OCI-LY1 (cell line): ENCODE data around the gene XAGE1A.
"Not testable (repeated sequence)": the region's sequence is repeated elsewhere in the genome, so short reads cannot be mapped to it uniquely, and the experiment has no call there.

Source experiments
- H2AFZ ChIP-seq: fragments of 200-600 bp; sonication (generic), shearing (Covaris generic); 2 replicates; pipeline ENCODE4 v1.6.0; 2014; ENCODE audit warnings: antibody characterized with exemption, mild to moderate bottlenecking, low read length
- H3F3A ChIP-seq: fragments of 200-600 bp; sonication (generic), shearing (Covaris generic); 2 replicates; pipeline ENCODE4 v1.6.0; 2014; ENCODE audit warnings: mild to moderate bottlenecking, antibody characterized with exemption, low read length, moderate library complexity; ENCODE audit not compliant: insufficient read depth
- H3K27ac ChIP-seq: fragments of 200-600 bp; sonication (generic); 2 replicates; pipeline ENCODE4 v1.5.1; 2014; ENCODE audit warnings: low read length, mixed run types, mild to moderate bottlenecking, low read depth; ENCODE audit not compliant: poor library complexity, severe bottlenecking
- H3K27me3 ChIP-seq: fragments of 200-600 bp; sonication (generic); 2 replicates; pipeline ENCODE4 v1.6.0; 2014; ENCODE audit warnings: antibody characterized with exemption, mild to moderate bottlenecking, low read length, moderate library complexity; ENCODE audit not compliant: insufficient read depth
- H3K36me3 ChIP-seq: fragments of 200-600 bp; sonication (generic); 2 replicates; pipeline ENCODE4 v1.6.1; 2014; ENCODE audit warnings: mild to moderate bottlenecking, antibody characterized with exemption, low read length, moderate library complexity, mixed read lengths; ENCODE audit not compliant: insufficient read depth
- H3K4me1 ChIP-seq: fragments of 200-600 bp; sonication (generic); 2 replicates; pipeline ENCODE4 v1.5.1; 2014; ENCODE audit warnings: mild to moderate bottlenecking, low read length, moderate library complexity; ENCODE audit not compliant: insufficient read depth, severe bottlenecking
- H3K4me2 ChIP-seq: fragments of 200-600 bp; sonication (generic), shearing (Covaris generic); 2 replicates; pipeline ENCODE4 v1.6.1; 2014; ENCODE audit warnings: low read length
- H3K4me3 ChIP-seq: fragments of 200-600 bp; sonication (generic); 2 replicates; pipeline ENCODE4 v1.5.1; 2014; ENCODE audit warnings: low read length, low read depth, mild to moderate bottlenecking, mixed read lengths; ENCODE audit not compliant: poor library complexity, severe bottlenecking
- H3K79me2 ChIP-seq: fragments of 200-600 bp; shearing (Covaris generic); 2 replicates; pipeline ENCODE4 v1.6.1; 2016; ENCODE audit warnings: mixed run types, low read length, mixed read lengths; ENCODE audit not compliant: insufficient read depth
- H3K9ac ChIP-seq: fragments of 200-600 bp; sonication (generic), shearing (Covaris generic); 2 replicates; pipeline ENCODE4 v1.6.1; 2014; ENCODE audit warnings: mild to moderate bottlenecking, low read length, mixed read lengths
- H3K9me2 ChIP-seq: fragments of 200-600 bp; sonication (generic), shearing (Covaris generic); 2 replicates; pipeline ENCODE4 v1.6.1; 2014; ENCODE audit warnings: low read depth, mild to moderate bottlenecking, low read length, mixed read lengths
- H3K9me3 ChIP-seq: fragments of 200-600 bp; shearing (Covaris generic); 2 replicates; pipeline ENCODE4 v1.6.1; 2014; ENCODE audit warnings: low read length, mixed read lengths
- H4K20me1 ChIP-seq: fragments of 200-600 bp; sonication (generic), shearing (Covaris generic); 2 replicates; pipeline ENCODE4 v1.6.0; 2016; ENCODE audit warnings: mild to moderate bottlenecking, low read length; ENCODE audit not compliant: insufficient read depth

Gene XAGE1A

DNA sequence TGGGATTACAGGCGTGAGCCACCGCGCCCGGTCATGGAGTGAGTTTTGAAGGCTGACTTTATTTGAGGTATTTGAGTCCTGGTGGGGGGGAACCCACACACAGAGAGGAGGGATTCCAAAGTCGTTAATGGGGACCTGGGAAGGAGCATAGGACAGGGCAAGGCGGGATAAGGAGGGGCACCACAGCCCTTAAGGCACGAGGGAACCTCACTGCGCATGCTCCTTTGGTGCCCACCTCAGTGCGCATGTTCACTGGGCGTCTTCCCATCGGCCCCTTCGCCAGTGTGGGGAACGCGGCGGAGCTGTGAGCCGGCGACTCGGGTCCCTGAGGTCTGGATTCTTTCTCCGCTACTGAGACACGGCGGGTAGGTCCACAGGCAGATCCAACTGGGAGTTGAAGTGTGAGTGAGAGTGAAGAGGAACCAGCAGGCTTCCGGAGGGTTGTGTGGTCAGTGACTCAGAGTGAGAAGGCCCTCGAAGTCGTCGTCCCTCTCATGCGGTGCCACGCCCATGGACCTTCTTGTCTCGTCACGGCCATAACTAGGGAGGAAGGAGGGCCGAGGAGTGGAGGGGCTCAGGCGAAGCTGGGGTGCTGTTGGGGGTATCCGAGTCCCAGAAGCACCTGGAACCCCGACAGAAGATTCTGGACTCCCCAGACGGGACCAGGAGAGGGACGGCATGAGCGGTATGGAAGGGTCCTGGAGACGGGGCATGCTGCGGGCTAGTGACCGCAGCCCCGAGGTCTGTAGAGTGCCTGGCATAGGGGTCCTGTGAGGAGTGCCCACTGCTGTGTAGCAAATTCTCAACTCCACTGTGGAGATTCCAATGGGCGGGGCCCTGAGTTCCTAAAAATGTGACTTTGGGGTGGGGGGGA, at the start of gene XAGE1A:
Gene XAGE1A (plus strand): TSS at position 264 of the 874 bp plus-strand sequence. CDS start 1,554 bp downstream, outside the sequence.
- not testable (repeated sequence) for H3K9ac ChIP-seq, H3K9me3 ChIP-seq, H3F3A ChIP-seq, H3K79me2 ChIP-seq, H3K4me2 ChIP-seq, H3K36me3 ChIP-seq, H3K9me2 ChIP-seq, H3K4me1 ChIP-seq, H3K4me3 ChIP-seq, H3K27ac ChIP-seq, H2AFZ ChIP-seq, H3K27me3 ChIP-seq, H4K20me1 ChIP-seq

- H3K4me2 ChIP-seq, H3K79me2 ChIP-seq, H3K9me3 ChIP-seq, H3K36me3 ChIP-seq, H2AFZ ChIP-seq, H3K27me3 ChIP-seq, H3K9me2 ChIP-seq, H3K4me1 ChIP-seq, H3K9ac ChIP-seq, H3F3A ChIP-seq, H3K27ac ChIP-seq, H4K20me1 ChIP-seq, H3K4me3 ChIP-seq: not testable (repeated sequence)
These were observed 43.6 kb upstream of the XAGE1A start for GRCh38 chrX:52452031-52452430.

DNA sequence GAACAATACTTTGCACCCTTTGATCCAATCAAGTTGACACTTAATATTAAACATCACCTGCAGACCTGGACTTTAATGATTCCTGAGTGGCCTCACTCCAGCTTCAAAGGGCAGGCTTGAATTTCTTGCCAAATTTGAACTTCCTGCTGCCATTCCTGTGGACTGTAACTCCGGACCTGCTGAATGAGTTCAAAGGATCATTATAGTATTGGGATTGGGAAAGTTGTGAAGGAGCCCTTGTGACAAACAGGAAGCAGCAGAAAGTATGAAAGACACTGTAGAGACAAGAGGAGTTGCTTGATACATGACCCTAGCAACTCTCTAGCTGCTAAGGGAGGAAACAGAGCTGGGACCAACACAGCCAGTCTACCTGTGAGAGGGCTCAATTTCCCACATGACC, 24.3 kb upstream of the XAGE1A start:
- not testable (repeated sequence) for H3K4me2 ChIP-seq, H3K4me3 ChIP-seq, H3K4me1 ChIP-seq, H3K9ac ChIP-seq, H3K9me3 ChIP-seq, H2AFZ ChIP-seq, H3F3A ChIP-seq, H3K27ac ChIP-seq, H3K27me3 ChIP-seq, H4K20me1 ChIP-seq, H3K9me2 ChIP-seq, H3K79me2 ChIP-seq, H3K36me3 ChIP-seq

- not testable (repeated sequence) for H3F3A ChIP-seq, H3K9me3 ChIP-seq, H3K36me3 ChIP-seq, H3K4me1 ChIP-seq, H2AFZ ChIP-seq, H4K20me1 ChIP-seq, H3K4me3 ChIP-seq, H3K27ac ChIP-seq, H3K9me2 ChIP-seq, H3K27me3 ChIP-seq, H3K9ac ChIP-seq, H3K79me2 ChIP-seq, H3K4me2 ChIP-seq
These were observed 788 bp downstream of the XAGE1A start for GRCh38 chrX:52496419-52496772.

GRCh38 chrX:52501362-52501761, 5.8 kb downstream of the XAGE1A start:
- not testable (repeated sequence) for H3K9me2 ChIP-seq, H3K79me2 ChIP-seq, H3K36me3 ChIP-seq, H3K4me3 ChIP-seq, H3K9ac ChIP-seq, H3F3A ChIP-seq, H4K20me1 ChIP-seq, H3K27me3 ChIP-seq, H3K9me3 ChIP-seq, H3K4me1 ChIP-seq, H2AFZ ChIP-seq, H3K4me2 ChIP-seq, H3K27ac ChIP-seq
